BLaER1 treated with 17β-estradiol and CSF1 and Interleukin-3, amounts not matched to agents 10 nM and 100 nM (cell line): ENCODE data around the gene TTC28.
"Not testable (repeated sequence)": the region's sequence is repeated elsewhere in the genome, so short reads cannot be mapped to it uniquely, and the experiment has no call there.

ENCODE experiments used
- H3K27ac ChIP-seq, 11 experiments: shearing (Covaris generic); formaldehyde crosslinking; 2 replicates each; pipeline ENCODE4 v1.8.1; 2022
- H3K27me3 ChIP-seq, 11 experiments: shearing (Covaris generic); formaldehyde crosslinking; 2 replicates each; pipeline ENCODE4 v1.8.1; 2022
- H3K36me3 ChIP-seq, 11 experiments: shearing (Covaris generic); formaldehyde crosslinking; 2 replicates each; pipeline ENCODE4 v1.8.1; 2022
- H3K4me1 ChIP-seq, 10 experiments: shearing (Covaris generic); formaldehyde crosslinking; 2 replicates each; pipeline ENCODE4 v1.8.1; 2022
- H3K4me2 ChIP-seq, 11 experiments: shearing (Covaris generic); formaldehyde crosslinking; 2 replicates each; pipeline ENCODE4 v1.8.1; 2022
- H3K4me3 ChIP-seq, 10 experiments: shearing (Covaris generic); formaldehyde crosslinking; 2 replicates each; pipeline ENCODE4 v1.8.1; 2022
- H3K9ac ChIP-seq, 11 experiments: shearing (Covaris generic); formaldehyde crosslinking; 2 replicates each; pipeline ENCODE4 v1.8.1; 2022
- H3K9me3 ChIP-seq, 11 experiments: shearing (Covaris generic); formaldehyde crosslinking; replicated peaks in 1 of 11; 2 replicates each; pipeline ENCODE4 v1.8.1; 2022
- H4K20me1 ChIP-seq, 11 experiments: shearing (Covaris generic); formaldehyde crosslinking; 2 replicates each; pipeline ENCODE4 v1.8.1; 2022
- Cebpa-rat ChIP-seq, 11 experiments: shearing (Covaris generic); IDR thresholded peaks; 2 replicates each; pipeline ENCODE4 v1.8.1; 2022

Gene TTC28

DNA sequence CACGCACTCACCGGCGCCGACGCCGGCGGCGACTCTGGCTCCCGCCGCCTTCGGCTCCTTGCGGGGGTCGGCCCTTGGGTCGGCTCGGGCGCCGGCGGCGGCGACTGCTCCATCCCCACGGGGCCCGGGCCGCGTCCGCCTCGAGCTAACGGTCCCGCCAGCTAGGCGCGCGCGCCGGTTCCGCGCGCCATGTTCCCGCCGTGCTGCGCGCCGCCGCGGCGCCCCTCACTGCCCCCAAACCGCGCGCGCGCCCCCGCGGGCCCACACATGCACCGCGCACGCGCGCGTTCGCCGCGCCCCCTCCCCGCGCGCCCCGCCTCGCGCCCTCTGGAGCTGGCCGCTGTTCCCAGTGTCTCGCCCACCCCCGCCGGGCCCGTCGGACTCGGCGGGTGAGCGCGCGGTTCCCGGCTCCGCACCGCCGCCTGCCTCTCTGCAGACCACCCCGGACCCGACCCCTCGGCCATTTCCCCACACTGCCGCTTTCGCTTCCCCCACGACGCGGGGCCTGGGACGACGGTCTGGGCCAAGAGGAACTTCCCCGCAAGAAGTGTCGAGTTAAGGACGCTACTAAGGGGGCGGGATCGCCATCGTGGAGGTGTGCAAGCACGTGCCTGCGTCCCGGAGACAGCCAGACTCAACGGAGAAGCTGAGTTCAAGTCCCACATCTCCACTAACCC lies at the start of gene TTC28:
TTC28 (minus strand) TSS at position 230 of the 677 bp plus-strand sequence; CDS start at position 113, 117 bp downstream.
- peak within 1 kb of the TSS in 9 of 11 experiments; percentile 44 to 69 (median 60); a peak in 15 of 22 replicates for H3K27ac ChIP-seq

DNA sequence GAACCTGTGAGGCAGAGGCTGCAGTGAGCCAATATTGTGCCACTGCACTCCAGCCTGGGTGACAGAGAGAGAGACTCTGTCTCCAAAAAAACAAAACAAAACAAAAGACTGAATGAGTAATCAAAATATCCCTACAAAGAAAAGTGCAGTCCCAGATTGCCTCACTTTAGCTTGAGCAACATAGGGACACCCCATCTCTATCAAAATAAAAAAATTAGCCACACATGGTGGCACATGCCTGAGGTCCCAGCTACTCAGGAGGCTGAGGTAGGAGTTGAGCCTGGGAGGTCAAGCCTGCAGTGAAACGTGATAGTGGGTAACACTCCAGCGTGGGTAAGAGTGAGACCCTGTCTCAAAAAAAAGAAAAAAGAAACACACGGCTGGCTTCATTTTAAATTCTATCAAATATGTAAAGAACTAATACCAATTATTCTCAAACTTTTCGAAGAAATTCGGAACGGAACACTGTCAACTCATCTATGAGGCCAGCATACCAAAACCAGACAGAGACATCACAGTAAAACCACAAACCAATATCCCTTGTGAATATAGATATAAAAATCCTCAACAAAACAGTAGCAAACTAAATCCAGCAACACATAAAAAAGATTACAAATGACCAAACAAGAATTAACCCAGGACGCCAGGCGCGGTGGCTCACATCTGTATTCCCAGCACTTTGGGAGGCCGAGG lies 49.1 kb upstream of the TTC28 start:
- H3K36me3 ChIP-seq = peaks cover 57 to 81% (median 74%) of the 10 kb centered on the region in 11 experiments
- peaks cover 9 to 20% (median 17%) of the 10 kb centered on the region in 10 experiments for H3K4me1 ChIP-seq
- H4K20me1 ChIP-seq = peaks cover 0 to 36% (median 16%) of the 10 kb centered on the region in 11 experiments; a peak in 16 of 22 replicates
- no peak for TF ChIP-seq Cebpa-rat (IDR thresholded peaks at IDR 0.05)
- H3K27ac ChIP-seq = peak overlapping the region in 1 of 11 experiments; percentile 12; a peak in 1 of 22 replicates
- no peak overlapping the region for H3K4me3 ChIP-seq
- H3K27me3 ChIP-seq = no peaks in the 10 kb centered on the region; a peak in 1 of 22 replicates
- peak overlapping the region in 2 of 11 experiments; percentile 2 to 7; a peak in 2 of 22 replicates for H3K9ac ChIP-seq
- peak overlapping the region; percentile 24 to 78 (median 65) for H3K4me2 ChIP-seq
- no peaks in the 10 kb centered on the region for H3K9me3 ChIP-seq

More for the DNA sequence above, at the start of gene TTC28:
- H3K9ac ChIP-seq = peak within 1 kb of the TSS; percentile 52 to 83 (median 73); a peak in 21 of 22 replicates
- not testable (repeated sequence) for H3K9me3 ChIP-seq, H3K36me3 ChIP-seq
- peak within 1 kb of the TSS; percentile 85 to 96 (median 90) for H3K4me2 ChIP-seq
- peaks cover 0 to 57% (median 15%) of the 10 kb centered on the region in 11 experiments; a peak in 15 of 22 replicates for H4K20me1 ChIP-seq
- peak within 1 kb of the TSS; percentile 64 to 73 (median 69) for H3K4me3 ChIP-seq
- peaks cover 56 to 100% (median 63%) of the 10 kb centered on the region in 11 experiments for H3K27me3 ChIP-seq
- peaks cover 6 to 15% (median 9%) of the 10 kb centered on the region in 10 experiments; a peak in 19 of 20 replicates for H3K4me1 ChIP-seq

DNA sequence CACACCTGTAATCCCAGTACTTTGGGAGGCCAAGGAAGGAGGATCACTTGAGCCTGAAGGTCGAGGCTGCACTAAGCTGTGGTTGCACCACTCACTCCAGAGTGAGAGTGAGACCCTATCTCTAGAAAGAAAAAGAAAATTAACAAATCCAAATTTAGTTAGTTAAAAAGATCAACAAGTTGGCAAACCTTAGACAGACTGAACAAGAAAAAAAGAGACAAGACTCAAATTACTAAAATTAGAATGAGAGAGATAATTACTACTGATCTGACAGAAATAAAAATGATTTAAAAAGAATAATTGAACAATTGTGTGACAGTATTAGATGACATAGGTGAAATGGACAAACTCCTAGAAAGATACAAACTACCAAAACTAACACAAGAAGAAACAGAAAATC lies 48.4 kb upstream of the TTC28 start:
- H3K9me3 ChIP-seq = no peaks in the 10 kb centered on the region
- TF ChIP-seq Cebpa-rat (IDR thresholded peaks at IDR 0.05) = no peak
- no peak overlapping the region for H3K27ac ChIP-seq
- no peak overlapping the region for H3K4me3 ChIP-seq
- peaks cover 9 to 20% (median 17%) of the 10 kb centered on the region in 10 experiments for H3K4me1 ChIP-seq
- no peaks in the 10 kb centered on the region; a peak in 1 of 22 replicates for H3K27me3 ChIP-seq
- peaks cover 0 to 34% (median 16%) of the 10 kb centered on the region in 11 experiments; a peak in 16 of 22 replicates for H4K20me1 ChIP-seq
- H3K36me3 ChIP-seq = peaks cover 56 to 81% (median 74%) of the 10 kb centered on the region in 11 experiments
- H3K4me2 ChIP-seq = peak overlapping the region in 5 of 11 experiments; percentile 52 to 78 (median 66); a peak in 9 of 22 replicates
- H3K9ac ChIP-seq = no peak overlapping the region

DNA sequence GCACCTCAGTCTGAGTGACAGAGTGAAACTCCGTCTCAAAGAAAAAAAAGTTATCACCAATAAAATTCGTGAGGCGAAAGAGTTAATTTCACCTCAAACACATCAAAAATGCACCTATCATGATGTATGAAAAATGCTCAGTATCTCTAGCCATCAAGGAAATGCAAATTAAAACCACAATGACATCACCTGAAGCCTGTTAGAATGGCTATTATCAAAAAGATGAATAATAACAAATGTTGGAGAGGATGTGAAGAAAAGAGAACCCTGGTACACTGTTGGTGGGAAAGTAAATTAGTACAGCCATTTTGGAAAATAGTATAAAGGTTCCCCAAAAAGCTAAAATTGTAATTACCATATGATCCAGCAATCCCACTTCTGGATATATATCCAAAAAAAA lies 38.4 kb upstream of the TTC28 start:
- H3K27me3 ChIP-seq = no peaks in the 10 kb centered on the region
- no peaks in the 10 kb centered on the region; a peak in 1 of 22 replicates for H3K9me3 ChIP-seq
- H3K9ac ChIP-seq = no peak overlapping the region
- H3K27ac ChIP-seq = no peak overlapping the region
- H3K4me2 ChIP-seq = no peak overlapping the region
- no peaks in the 10 kb centered on the region for H3K4me1 ChIP-seq
- no peak overlapping the region for H3K4me3 ChIP-seq
- no peaks in the 10 kb centered on the region; a peak in 1 of 22 replicates for H4K20me1 ChIP-seq
- H3K36me3 ChIP-seq = peaks cover 64 to 100% (median 94%) of the 10 kb centered on the region in 11 experiments
- no peak for TF ChIP-seq Cebpa-rat (IDR thresholded peaks at IDR 0.05)

DNA sequence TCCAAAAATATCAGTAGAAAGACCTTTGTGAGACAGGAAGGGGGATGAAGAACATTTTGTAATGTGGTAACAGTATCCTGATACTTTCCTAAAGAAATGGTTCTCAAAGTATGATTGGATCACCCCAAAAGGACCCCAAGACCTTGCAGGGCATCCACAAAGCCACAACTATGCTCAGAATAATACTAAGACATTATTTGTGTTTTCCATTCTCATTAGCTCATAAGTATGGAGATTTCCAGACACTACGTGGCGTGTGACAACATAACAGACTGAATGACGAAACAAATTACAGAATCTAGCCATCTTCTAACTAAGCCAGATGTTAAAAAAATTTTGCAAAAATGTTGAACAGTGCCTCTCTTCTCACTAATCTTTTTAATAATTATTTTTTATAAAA lies 37.0 kb upstream of the TTC28 start:
- Histone ChIP-seq H3K4me2 (no peak overlapping the region), H3K4me3 (no peak overlapping the region), H3K27me3 (no peaks in the 10 kb centered on the region), H3K9me3 (no peaks in the 10 kb centered on the region; a peak in 1 of 22 replicates), H3K4me1 (peaks cover 0 to 4% (median 0%) of the 10 kb centered on the region in 10 experiments; a peak in 2 of 20 replicates), H3K36me3 (peaks cover 57 to 100% (median 88%) of the 10 kb centered on the region in 11 experiments), H3K27ac (no peak overlapping the region), H3K9ac (no peak overlapping the region), H4K20me1 (no peaks in the 10 kb centered on the region; a peak in 1 of 22 replicates)
- no peak for TF ChIP-seq Cebpa-rat (IDR thresholded peaks at IDR 0.05)

DNA sequence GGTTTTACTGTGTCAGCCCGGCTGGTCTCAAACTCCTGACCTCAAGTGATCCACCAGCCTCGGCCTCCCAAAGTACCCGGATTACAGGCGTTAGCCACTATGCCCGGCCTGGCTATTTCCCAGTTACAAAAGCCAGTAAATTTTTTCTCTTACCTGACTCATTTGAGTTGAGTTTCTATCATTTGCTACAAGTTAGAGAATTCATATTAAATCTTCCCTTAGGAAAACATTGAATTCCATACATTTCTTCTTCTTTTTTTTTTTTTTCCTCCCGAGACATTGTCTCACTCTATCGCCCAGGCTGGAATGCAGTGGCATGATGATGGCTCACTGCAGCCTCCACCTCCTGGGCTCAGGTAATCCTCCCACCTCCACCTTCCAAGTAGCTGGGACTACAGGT lies 36.0 kb upstream of the TTC28 start:
- Histone ChIP-seq H3K27me3 (no peaks in the 10 kb centered on the region), H3K36me3 (peaks cover 57 to 100% (median 88%) of the 10 kb centered on the region in 11 experiments)
- no peak for TF ChIP-seq Cebpa-rat (IDR thresholded peaks at IDR 0.05)

DNA sequence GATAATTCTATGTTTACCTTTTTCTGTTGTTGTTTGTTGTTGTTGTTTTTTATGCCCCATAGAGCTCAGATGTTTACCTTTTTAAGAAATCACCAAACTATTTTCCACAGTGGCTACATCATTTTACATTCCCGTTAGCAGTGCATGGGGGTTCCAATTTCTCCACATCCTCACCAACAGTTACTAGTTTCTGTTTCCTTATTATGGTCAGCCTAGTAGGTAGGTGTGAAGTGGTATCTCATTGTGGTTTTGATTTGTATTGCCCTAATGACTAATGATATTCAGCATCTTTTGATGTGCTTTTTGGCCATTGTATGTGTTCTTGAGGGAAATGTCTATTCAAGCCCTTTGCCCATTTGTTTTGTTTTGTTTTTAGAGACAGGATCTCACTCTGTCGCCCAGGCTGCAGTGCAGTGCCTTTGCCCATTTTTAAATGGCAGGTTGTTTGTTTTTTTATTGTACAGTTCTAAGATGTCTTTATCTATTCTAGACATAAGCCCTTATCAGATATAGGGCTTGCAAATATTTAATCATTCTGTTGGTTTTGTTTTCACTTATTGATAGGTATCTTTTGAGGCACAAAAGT lies 34.5 kb upstream of the TTC28 start:
- Histone ChIP-seq H3K27me3 (no peaks in the 10 kb centered on the region), H3K4me2 (no peak overlapping the region), H3K9me3 (no peaks in the 10 kb centered on the region; a peak in 1 of 22 replicates), H3K4me3 (no peak overlapping the region), H3K4me1 (peaks cover 0 to 4% (median 0%) of the 10 kb centered on the region in 10 experiments; a peak in 2 of 20 replicates), H3K9ac (no peak overlapping the region), H3K36me3 (peaks cover 63 to 100% (median 92%) of the 10 kb centered on the region in 11 experiments), H4K20me1 (no peaks in the 10 kb centered on the region; a peak in 1 of 22 replicates), H3K27ac (no peak overlapping the region)
- no peak for TF ChIP-seq Cebpa-rat (IDR thresholded peaks at IDR 0.05)

More for the DNA sequence above, 36.0 kb upstream of the TTC28 start:
- H3K4me2 ChIP-seq = no peak overlapping the region
- H3K4me1 ChIP-seq = peaks cover 0 to 4% (median 0%) of the 10 kb centered on the region in 10 experiments; a peak in 2 of 20 replicates
- no peak overlapping the region for H3K9ac ChIP-seq
- H3K9me3 ChIP-seq = no peaks in the 10 kb centered on the region; a peak in 1 of 22 replicates
- no peaks in the 10 kb centered on the region; a peak in 1 of 22 replicates for H4K20me1 ChIP-seq
- no peak overlapping the region for H3K27ac ChIP-seq
- no peak overlapping the region for H3K4me3 ChIP-seq

DNA sequence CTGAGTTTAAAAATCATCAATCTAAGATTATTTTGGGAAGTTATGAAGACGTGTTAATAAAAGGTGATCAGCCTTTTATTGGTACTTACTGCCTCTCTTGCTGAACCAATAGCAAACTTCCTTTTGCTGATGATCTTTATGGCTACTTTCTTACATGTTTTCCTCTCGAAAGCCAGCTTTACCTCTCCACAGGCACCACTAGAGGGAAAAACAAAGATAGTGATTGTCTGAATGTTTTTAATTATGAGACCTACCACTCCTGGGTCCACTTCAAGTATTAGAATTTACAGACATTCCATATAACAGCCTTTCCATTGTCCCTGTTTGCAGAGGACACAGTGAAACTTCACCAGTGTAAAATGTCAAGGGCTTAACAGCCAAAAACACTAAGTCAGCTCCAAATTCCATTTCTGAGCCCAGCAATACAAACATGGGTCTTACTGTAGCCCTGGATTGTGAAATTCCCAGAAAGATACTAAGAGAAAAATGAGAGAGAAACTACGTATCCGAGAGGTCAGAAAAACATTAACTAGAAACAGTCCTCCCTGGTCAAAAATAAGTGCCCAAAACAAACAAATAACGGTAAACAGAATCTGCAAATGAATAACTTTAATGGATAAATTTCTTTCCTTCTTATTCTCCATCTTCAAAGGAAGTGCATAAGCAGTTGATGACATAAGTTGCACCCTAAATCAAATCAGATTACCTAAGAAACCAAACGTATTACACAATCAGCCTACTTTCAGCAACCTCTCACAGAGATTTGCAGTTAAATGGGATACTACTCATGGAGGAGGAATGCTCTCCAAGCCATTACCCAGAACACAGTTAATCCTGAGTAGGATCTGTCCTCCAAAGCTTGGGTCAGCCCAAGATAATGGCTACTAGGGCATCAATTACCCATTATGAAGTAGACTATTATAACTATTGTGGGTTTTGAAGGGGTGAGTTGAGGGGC lies 32.5 kb upstream of the TTC28 start:
- Histone ChIP-seq H3K27me3 (no peaks in the 10 kb centered on the region), H3K4me3 (no peak overlapping the region), H4K20me1 (no peaks in the 10 kb centered on the region; a peak in 2 of 22 replicates), H3K4me1 (peaks cover 0 to 8% (median 2%) of the 10 kb centered on the region in 10 experiments; a peak in 9 of 20 replicates), H3K4me2 (no peak overlapping the region), H3K9me3 (no peaks in the 10 kb centered on the region), H3K36me3 (peaks cover 62 to 100% (median 89%) of the 10 kb centered on the region in 11 experiments), H3K27ac (no peak overlapping the region), H3K9ac (no peak overlapping the region)
- TF ChIP-seq Cebpa-rat (IDR thresholded peaks at IDR 0.05) = peak in 3 of 11 experiments; percentile 29 to 52 (median 35); a peak in 1 of 22 replicates
